HG02588 (cell line): Measurements from ENCODE around the gene TRIM17.

Source experiments
- ATAC-seq: cut with Tn5 transposase; IDR thresholded peaks from one replicate; pipeline ENCODE4 v1.9.1; 2021; ENCODE audit warnings: mild to moderate bottlenecking, moderate library complexity; ENCODE audit not compliant: unreplicated experiment

TRIM17 gene

DNA sequence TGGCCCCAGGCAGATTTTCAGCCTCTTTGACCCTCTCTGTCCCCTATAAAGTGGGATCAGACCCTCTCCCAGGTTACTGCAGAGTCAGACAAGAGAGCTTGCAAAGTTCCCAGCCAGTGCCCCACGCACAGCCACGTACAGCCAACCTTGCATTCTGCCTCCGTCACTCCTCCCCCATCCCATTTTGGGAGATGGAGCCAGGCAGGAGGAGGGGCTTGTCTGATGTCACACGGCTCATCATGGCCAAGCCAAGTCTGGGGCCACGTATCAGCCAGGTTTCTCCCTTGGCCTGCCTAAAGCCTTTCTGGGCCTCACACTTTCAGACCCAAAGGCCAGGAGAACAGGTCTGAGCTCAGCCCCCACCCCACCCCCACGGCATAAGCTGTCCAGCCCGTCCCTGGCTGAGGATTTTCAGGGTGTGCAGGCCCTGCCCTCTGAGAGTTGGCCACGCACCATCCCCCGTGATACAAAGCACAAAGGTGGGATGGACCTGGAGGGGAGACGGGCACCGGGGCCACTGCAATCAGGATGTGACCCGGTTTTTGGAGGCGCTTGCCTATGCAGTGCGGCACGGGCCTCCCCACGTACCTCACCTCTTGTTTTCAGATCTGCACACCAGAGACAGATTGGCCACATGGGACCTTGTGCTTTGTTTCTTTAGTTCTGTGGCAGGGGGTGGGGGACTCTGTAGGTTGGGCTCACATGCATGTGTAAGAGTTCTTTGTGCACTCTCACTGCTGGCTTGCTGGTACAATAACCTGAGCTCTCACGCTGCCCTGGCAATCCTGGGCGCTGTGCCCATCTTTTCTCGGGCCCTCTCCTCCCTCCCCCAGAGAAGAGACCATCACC lies 57.7 kb downstream of the TRIM17 start:
- ATAC-seq, result no peak

GRCh38 chr1:228358039-228358763 lies 58.5 kb downstream of the TRIM17 start:
- no peak for ATAC-seq
